ENCODE data around the gene SLC52A1. TPM values are rescaled to one million over a fixed set of nuclear protein-coding genes. Genes with fewer than 3 reads are reported as not detected.

The SLC52A1 gene
- total RNA-seq, 6 experiments from 2014 or later, result 0.13 to 0.20 TPM; not detected in 4

GRCh38 chr17:5069724-5070123 lies 34.5 kb upstream of the SLC52A1 start:
- DNase-seq (no peak), ATAC-seq (no peak)

GRCh38 chr17:5068236-5068635 lies 33.0 kb upstream of the SLC52A1 start:
- intact Hi-C loops (cut with DNase I), result loop anchor here in 1 of 2 donors (10.0 kb wide), 1 partner anchor 83 kb away; the partner anchor contains the start of gene CAMTA2
- no peak for DNase-seq
- ATAC-seq, result no peak
- no peak overlapping the region for H3K27ac ChIP-seq
- TF ChIP-seq POLR2A (IDR thresholded peaks at IDR 0.05), result no peak
- no peak for TF ChIP-seq CTCF (IDR thresholded peaks at IDR 0.05)
- no peaks in the 10 kb centered on the region for H3K4me1 ChIP-seq
- H3K36me3 ChIP-seq, result no peaks in the 10 kb centered on the region
- H3K9me3 ChIP-seq, result no peaks in the 10 kb centered on the region
- no peak overlapping the region for H3K4me3 ChIP-seq
- 86% methylated on average over 3 of the region's 3 CpGs for WGBS (ENCODE audit: insufficient coverage, low coverage, low lambda C conversion rate, missing lambda C conversion rate)
- H3K27me3 ChIP-seq, result no peaks in the 10 kb centered on the region

More at GRCh38 chr17:5069724-5070123, 34.5 kb upstream of the SLC52A1 start:
- Histone ChIP-seq H3K27ac (no peak overlapping the region), H3K9me3 (no peaks in the 10 kb centered on the region), H3K27me3 (no peaks in the 10 kb centered on the region), H3K4me1 (no peaks in the 10 kb centered on the region), H3K36me3 (no peaks in the 10 kb centered on the region), H3K4me3 (no peak overlapping the region)
- TF ChIP-seq CTCF (IDR thresholded peaks at IDR 0.05), result no peak
- TF ChIP-seq POLR2A (IDR thresholded peaks at IDR 0.05), result no peak
- intact Hi-C loops (cut with DNase I), result loop anchor here in 1 of 2 donors (10.0 kb wide), 1 partner anchor 85 kb away; the partner anchor contains the start of gene CAMTA2
- 80% methylated on average over 4 of the region's 4 CpGs for WGBS (ENCODE audit: insufficient coverage, low coverage, low lambda C conversion rate, missing lambda C conversion rate)

GRCh38 chr17:5065227-5065744 lies 30.1 kb upstream of the SLC52A1 start:
- H3K4me3 ChIP-seq, result no peak overlapping the region
- TF ChIP-seq POLR2A (IDR thresholded peaks at IDR 0.05), result no peak
- no peak for TF ChIP-seq CTCF (IDR thresholded peaks at IDR 0.05)
- no peak for DNase-seq
- H3K36me3 ChIP-seq, result no peaks in the 10 kb centered on the region
- intact Hi-C loops (cut with DNase I), result loop anchor here in 1 of 2 donors (10.0 kb wide), 1 partner anchor 80 kb away; the partner anchor contains the start of gene CAMTA2
- ATAC-seq, result no peak
- H3K27me3 ChIP-seq, result no peaks in the 10 kb centered on the region
- no peak overlapping the region for H3K27ac ChIP-seq
- H3K4me1 ChIP-seq, result no peaks in the 10 kb centered on the region
- H3K9me3 ChIP-seq, result no peaks in the 10 kb centered on the region
- WGBS (ENCODE audit: insufficient coverage, low coverage, low lambda C conversion rate, missing lambda C conversion rate), result 50% methylated on average over 1 of the region's 1 CpG

- ATAC-seq (no peak), DNase-seq (no peak)
- WGBS (ENCODE audit: insufficient coverage, low coverage, low lambda C conversion rate, missing lambda C conversion rate), result 100% methylated on average over 1 of the region's 10 CpGs
- Histone ChIP-seq H3K36me3 (no peaks in the 10 kb centered on the region), H3K4me1 (no peaks in the 10 kb centered on the region), H3K4me3 (no peak overlapping the region), H3K9me3 (no peaks in the 10 kb centered on the region), H3K27me3 (no peaks in the 10 kb centered on the region), H3K27ac (no peak overlapping the region)
- TF ChIP-seq POLR2A (IDR thresholded peaks at IDR 0.05) (no peak), CTCF (IDR thresholded peaks at IDR 0.05) (no peak)
- intact Hi-C loops (cut with DNase I), result no loop called here
These were observed 20.3 kb upstream of the SLC52A1 start for GRCh38 chr17:5055543-5055942.
